ENCODE results near the gene DCAF8.

DCAF8 gene

GRCh38 chr1:160216301-160216700 lies 46.0 kb downstream of the DCAF8 start:
- TF ChIP-seq CTCF (conservative IDR thresholded peaks at IDR 0.05): no peak
- H3K27ac ChIP-seq: no peak overlapping the region

GRCh38 chr1:160214481-160215140 lies 47.7 kb downstream of the DCAF8 start:
- no peak overlapping the region for H3K27ac ChIP-seq
- TF ChIP-seq ZFX (IDR thresholded peaks at IDR 0.05): no peak
- no peak for TF ChIP-seq CTCF (conservative IDR thresholded peaks at IDR 0.05)

GRCh38 chr1:160211046-160211790 lies 51.1 kb downstream of the DCAF8 start:
- TF ChIP-seq ZFX (IDR thresholded peaks at IDR 0.05): no peak
- no peak for TF ChIP-seq CTCF (conservative IDR thresholded peaks at IDR 0.05)
- no peak overlapping the region for H3K27ac ChIP-seq

GRCh38 chr1:160210561-160210960 lies 51.8 kb downstream of the DCAF8 start:
- H3K27ac ChIP-seq: no peak overlapping the region

GRCh38 chr1:160209321-160210046 lies 52.9 kb downstream of the DCAF8 start:
- TF ChIP-seq ZFX (IDR thresholded peaks at IDR 0.05) (no peak), CTCF (conservative IDR thresholded peaks at IDR 0.05) (no peak)
- no peak overlapping the region for H3K27ac ChIP-seq

More at GRCh38 chr1:160210561-160210960, 51.8 kb downstream of the DCAF8 start:
- TF ChIP-seq CTCF (conservative IDR thresholded peaks at IDR 0.05) (no peak), ZFX (IDR thresholded peaks at IDR 0.05) (no peak)

GRCh38 chr1:160208557-160209320 lies 53.6 kb downstream of the DCAF8 start:
- H3K27ac ChIP-seq: no peak overlapping the region

More at GRCh38 chr1:160208557-160209320, 53.6 kb downstream of the DCAF8 start:
- no peak for TF ChIP-seq CTCF (conservative IDR thresholded peaks at IDR 0.05)
- TF ChIP-seq ZFX (IDR thresholded peaks at IDR 0.05): no peak

Measured in C4-2B (cell line).